HG02610 (cell line): Measurements from ENCODE around the gene SH3D19.
"Not testable (repeated sequence)": the region's sequence is repeated elsewhere in the genome, so short reads cannot be mapped to it uniquely, and the experiment has no call there.

Experiments used
- ATAC-seq: cut with Tn5 transposase; IDR thresholded peaks from one replicate; pipeline ENCODE4 v1.9.1; 2021; ENCODE audit warnings: mild to moderate bottlenecking, moderate library complexity; ENCODE audit not compliant: unreplicated experiment

The SH3D19 gene

GRCh38 chr4:151323667-151324066, 1.7 kb downstream of the SH3D19 start:
- no peak for ATAC-seq

GRCh38 chr4:151322570-151322969, 2.8 kb downstream of the SH3D19 start:
- no peak for ATAC-seq

DNA sequence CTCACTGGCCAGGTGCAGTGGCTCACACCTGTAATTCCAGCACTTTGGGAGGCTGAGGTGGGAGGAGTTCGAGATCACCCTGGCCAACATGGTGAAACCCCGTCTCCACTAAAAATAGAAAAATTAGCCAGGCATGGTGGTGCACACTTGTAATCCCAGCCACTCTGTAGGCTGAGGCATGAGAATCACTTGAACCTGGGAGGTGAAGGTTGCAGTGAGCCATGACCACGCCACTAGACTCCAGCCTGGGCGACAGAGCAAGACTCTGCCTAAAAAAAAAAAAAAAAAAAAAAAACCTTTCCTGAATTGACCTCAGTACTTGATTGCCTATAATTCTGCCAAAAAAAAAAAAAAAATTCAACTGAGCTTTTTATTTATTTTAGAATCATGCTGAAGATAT, 3.2 kb downstream of the SH3D19 start:
- not testable (repeated sequence) for ATAC-seq

GRCh38 chr4:151321586-151321985, 3.8 kb downstream of the SH3D19 start:
- no peak for ATAC-seq

- ATAC-seq, result no peak
Observed at GRCh38 chr4:151319490-151319889, 5.9 kb downstream of the SH3D19 start.

- no peak for ATAC-seq
Observed at GRCh38 chr4:151318307-151319006, 6.9 kb downstream of the SH3D19 start.

GRCh38 chr4:151316645-151317044, 8.8 kb downstream of the SH3D19 start:
- ATAC-seq, result no peak

GRCh38 chr4:151315212-151315886, 10.1 kb downstream of the SH3D19 start:
- no peak for ATAC-seq

DNA sequence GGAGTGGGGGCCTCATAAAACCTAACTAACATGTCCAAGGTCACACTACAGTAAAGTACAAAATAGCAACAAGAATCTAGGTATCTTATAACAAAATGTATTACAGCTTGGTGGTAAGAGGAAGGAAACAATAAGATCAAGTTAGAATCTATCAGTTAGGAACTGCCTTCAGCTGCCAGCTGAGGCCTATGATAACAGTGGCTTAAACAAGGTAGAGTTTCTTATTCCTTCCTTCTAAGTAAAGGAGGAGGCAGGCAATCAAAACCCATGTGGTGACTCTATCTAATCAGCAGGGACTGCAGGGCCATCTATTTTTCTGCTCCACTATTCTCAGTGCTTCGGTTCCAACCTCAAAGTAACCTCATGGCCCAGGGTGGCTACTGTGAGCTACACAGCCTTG, 10.9 kb downstream of the SH3D19 start:
- no peak for ATAC-seq

- ATAC-seq, result no peak
Observed at GRCh38 chr4:151314010-151314355, 11.4 kb downstream of the SH3D19 start.

GRCh38 chr4:151313306-151314009, 11.9 kb downstream of the SH3D19 start:
- no peak for ATAC-seq

DNA sequence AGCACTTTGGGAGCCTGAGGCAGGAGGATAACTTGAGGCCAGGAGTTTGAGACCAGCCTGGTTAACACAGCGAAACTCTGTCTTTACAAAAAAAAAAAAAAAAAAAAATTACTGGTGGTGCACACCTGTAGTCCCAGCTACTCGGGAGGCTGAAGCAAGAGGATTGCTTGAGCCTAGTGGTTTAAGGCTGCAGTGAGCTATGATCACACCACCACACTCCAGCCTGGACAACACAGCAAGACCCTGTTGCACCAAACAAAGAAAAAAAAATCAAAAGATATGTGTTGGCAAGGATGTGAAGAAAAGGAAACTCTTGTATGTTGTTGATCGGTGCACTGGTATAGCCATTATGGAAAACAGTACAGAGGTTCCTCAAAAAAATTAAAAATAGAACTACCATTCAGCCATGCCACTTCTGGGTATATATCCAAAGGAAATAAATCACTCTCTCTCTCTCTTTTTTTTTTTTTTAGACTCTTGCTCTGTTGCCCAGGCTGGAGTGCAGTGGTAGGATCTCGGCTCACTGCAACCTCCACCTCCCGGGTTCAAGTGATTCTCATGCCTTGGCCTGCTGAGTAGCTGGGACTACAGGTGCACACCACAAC, 15.2 kb downstream of the SH3D19 start:
- ATAC-seq, result no peak

DNA sequence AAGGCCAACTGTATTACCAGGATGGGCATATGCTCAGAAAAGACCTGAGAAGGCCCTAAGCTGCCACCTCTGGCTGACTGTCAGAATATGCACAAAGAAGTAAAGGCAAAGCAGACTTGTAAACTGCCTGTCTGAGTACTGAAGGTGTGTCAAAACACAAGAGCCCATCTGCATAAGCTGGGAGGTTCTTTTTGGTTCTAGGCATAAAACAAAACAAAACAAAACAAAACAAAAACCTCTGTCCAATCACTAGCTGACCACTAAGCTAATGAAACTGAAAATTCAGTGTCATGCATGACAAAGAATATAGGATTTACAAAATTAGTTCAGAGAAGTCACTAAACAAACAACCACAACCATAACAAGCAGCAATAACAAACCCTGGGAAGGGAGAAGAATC, 20.6 kb downstream of the SH3D19 start:
- ATAC-seq, result peak; percentile 86

- no peak for ATAC-seq
Observed at GRCh38 chr4:151304226-151304625, 21.2 kb downstream of the SH3D19 start.

GRCh38 chr4:151302432-151302831, 23.0 kb downstream of the SH3D19 start:
- ATAC-seq, result no peak

DNA sequence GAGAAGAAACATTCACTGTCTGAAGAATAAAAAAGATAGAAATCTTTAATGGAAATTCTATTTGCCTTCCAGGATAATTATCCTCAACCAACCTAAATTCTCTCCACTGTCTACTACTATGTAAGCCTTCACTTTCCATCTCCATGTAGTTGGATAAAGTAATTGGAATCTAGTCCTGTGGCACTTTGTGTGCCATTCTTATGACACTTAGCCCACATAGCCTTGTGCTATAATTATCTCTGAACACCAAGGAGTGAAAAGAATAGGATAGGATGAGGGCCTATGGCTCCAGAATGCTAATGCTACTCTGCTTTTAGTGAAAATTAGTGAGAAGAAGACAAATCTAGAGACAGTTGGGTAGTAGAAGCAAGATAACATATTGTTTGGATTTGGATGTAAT, 28.2 kb downstream of the SH3D19 start:
- no peak for ATAC-seq

- no peak for ATAC-seq
Observed at GRCh38 chr4:151296227-151296626, 29.2 kb downstream of the SH3D19 start.

DNA sequence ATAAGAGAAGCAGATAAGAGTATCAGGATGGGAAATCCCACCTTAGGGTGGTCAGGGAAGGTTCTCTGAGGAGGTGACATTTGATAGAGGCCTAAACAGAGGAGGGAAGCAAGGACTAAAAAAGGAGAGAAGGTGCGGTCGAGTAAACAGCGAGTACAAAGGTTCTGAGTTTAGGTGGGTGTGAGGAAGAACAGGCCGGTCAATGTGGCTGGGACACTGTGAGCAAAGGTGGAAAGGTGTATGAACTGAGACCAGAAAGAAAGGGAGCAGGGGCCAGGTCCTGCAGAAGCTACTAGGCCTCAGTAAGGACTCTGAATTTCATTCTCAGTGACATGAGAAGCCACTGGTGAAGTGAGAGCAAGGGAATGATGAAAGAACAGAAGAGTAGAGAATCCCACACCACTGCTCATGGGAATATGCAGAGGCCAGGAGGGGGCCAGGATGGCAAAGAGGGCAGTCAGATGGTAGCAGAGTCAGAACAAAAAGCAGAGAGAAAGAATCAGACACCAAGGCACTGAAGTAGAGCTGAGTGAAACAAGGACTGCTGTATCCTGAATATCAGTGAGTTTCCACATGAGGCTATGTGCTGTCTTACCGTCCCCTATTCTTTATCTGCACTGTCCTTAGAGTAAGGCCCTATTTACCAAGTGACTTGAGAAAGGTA, 30.4 kb downstream of the SH3D19 start:
- ATAC-seq, result no peak

DNA sequence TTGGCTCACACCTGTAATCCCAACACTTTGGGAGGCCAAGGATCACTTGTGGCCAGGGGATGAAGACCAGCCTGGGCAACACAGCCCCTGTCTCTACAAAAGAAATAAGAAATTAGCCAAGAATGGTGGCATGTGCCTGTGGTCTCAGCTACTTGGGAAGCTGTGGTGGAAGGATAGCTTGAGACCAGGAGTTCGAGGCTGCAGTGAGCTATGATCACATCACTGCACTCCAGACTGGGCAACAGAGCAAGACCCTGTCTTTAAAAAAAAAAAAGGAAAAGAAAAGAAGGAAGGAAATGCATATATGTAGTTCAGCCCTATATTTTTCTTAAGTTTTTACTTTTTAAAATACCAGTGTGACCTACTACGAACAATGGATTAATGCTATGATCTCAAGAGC, 33.4 kb downstream of the SH3D19 start:
- no peak for ATAC-seq

- ATAC-seq, result no peak
Observed at GRCh38 chr4:151291485-151291884, 33.9 kb downstream of the SH3D19 start.

GRCh38 chr4:151287409-151287808, 38.0 kb downstream of the SH3D19 start:
- ATAC-seq, result no peak
